CD4-positive, alpha-beta T cell treated with Interleukin-6 at 100 ng/mL for 8 hours (primary cell): ENCODE data around the gene PRM1.

ENCODE experiments used
- DNase-seq: peaks from one replicate; pipeline ENCODE4 v3.0.0-alpha.2; 2020; ENCODE audit warnings: mixed read lengths, low spot score

Gene PRM1

GRCh38 chr16:11273721-11274324 is 7.3 kb downstream of the PRM1 start:
- DNase-seq = no peak

GRCh38 chr16:11272921-11273720 is 8.0 kb downstream of the PRM1 start, which contains the start of gene PRM3:
Gene PRM3 (minus strand): TSS chr16:11273629. CDS start chr16:11273595, 34 bp downstream.
- DNase-seq = no peak

DNA sequence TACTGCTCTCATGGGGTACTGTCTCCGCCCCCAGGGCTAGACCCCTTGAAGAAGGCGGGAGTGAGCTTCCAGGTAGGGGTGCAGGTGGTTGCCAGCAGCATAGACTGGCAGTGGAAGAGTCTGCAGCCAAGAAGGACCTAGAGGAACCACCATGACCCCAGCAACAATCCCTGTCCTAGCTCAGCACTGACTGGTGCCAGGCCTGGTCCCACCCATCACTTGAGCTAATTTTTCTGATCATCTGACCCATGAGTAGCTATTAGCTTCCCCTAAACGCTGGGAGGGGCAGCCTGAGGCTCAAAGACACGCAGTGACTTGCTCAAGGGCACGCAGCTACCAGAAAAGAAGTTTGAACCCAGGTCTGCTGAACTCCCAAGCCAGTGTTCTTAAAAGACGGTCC is 8.6 kb downstream of the PRM1 start:
- DNase-seq = no peak

- no peak for DNase-seq
Measured at GRCh38 chr16:11271610-11272009, 9.5 kb downstream of the PRM1 start.

DNA sequence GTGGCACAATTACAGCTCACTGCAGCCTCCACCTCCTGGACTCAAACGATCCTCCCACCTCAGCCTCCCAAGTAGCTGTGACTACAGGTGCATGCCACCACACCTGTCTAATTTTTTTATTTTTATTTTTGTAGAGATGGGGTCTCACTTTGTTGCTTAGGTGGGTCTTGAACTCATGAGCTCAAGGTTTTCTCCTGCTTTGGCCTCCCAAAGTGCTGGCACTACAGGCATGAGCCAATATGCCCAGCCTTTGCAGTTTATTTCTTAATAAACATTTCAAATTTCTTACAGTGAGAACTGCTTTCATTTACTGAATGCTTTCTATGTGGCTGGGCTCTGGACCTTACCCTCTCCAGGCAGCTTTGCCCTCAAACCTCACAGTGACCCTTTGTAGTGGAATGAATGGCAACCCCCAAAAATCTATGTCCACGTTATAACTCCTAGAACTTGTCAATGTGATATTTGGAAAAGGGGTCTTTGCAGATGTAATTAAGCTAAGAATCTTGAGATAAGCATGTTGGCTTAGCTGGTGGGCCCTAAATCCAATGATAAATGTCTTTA is 10.4 kb downstream of the PRM1 start:
- DNase-seq = no peak

DNA sequence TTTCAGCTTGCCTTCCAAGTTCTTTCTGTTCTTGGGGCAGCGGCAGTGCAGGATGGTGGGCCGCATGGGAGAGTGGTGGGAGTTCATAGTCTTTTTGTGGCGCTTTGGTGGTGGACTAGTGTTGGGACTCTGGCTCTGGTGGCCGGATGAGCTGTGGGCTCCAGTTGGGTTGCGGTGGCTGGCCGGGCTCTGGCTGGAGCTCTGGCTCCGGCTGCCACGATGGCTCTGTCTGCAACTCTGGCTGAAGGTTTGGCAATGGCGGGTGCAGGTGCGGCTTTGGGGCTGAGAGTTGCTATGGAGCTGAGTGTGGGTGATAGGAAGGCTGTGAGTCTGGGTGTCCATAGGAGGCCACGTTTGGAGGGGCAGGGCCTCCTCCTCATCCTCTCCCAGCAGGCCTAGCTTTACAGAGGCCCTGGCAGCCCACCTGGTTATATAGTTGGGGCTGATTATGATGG is 12.2 kb downstream of the PRM1 start, which contains the start of gene TNP2:
TSS of gene TNP2 (minus strand) at position 405 of the 455 bp plus-strand sequence. CDS start at position 342, 63 bp downstream.
- DNase-seq = no peak

- no peak for DNase-seq
Measured at GRCh38 chr16:11265124-11265523, 16.0 kb downstream of the PRM1 start.

GRCh38 chr16:11264155-11264832 is 16.8 kb downstream of the PRM1 start:
- DNase-seq = no peak

DNA sequence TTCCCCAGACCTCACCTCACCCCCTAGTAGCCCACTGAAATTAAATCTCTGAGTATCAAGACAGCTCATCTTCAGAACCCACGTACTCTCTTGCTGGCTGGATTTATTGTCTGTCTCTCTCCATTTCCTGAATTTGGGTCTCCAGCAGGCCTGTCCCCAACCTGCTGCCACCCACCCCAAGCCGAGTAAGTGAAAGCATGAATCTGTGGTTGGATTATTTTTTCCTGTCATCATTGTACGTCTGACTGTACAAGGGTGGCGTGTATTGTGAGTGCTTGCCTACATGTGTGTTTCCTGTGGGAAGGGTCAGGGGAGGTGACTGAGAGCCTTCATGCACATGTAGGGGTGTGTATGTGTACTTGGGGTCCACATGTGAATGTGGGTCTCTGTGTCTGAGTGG is 17.4 kb downstream of the PRM1 start:
- DNase-seq = peak; percentile 54

DNA sequence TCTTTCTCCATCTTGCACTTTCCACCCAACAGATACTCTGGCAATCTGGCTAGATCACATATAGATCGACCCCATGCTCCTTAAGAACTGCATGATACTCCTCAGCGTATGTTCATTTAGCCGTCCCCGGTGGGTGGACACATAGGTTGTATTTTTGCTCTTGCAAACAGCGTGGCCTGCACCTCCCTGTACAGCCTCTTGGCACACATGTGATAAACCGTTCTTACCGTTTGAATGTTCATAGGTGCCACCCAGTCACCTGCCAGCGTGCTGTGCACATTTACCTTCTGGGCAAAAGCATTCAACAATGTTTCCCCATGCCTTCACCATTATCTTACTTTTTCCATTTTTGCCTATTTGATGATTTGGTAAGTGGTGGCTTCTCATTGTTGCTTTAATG is 18.2 kb downstream of the PRM1 start:
- no peak for DNase-seq

DNA sequence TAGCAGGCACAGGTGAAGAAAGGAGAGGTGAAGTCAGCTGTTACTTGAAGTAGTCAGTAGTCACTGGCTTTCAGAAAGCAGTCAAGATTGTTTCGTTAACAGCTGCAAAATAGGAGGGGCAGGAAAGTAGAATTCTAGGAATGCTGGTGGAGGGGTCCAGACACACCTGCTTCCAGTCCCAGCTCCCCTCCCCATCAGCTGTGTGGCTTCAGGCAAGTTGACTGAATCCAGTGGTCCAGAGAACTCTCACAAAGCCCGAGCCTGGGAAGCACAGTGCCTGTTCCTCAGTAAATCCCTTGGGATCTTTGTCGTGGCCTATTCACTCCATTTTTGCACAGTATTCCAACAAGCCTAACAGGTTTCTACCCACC is 20.5 kb downstream of the PRM1 start:
- DNase-seq = no peak

DNA sequence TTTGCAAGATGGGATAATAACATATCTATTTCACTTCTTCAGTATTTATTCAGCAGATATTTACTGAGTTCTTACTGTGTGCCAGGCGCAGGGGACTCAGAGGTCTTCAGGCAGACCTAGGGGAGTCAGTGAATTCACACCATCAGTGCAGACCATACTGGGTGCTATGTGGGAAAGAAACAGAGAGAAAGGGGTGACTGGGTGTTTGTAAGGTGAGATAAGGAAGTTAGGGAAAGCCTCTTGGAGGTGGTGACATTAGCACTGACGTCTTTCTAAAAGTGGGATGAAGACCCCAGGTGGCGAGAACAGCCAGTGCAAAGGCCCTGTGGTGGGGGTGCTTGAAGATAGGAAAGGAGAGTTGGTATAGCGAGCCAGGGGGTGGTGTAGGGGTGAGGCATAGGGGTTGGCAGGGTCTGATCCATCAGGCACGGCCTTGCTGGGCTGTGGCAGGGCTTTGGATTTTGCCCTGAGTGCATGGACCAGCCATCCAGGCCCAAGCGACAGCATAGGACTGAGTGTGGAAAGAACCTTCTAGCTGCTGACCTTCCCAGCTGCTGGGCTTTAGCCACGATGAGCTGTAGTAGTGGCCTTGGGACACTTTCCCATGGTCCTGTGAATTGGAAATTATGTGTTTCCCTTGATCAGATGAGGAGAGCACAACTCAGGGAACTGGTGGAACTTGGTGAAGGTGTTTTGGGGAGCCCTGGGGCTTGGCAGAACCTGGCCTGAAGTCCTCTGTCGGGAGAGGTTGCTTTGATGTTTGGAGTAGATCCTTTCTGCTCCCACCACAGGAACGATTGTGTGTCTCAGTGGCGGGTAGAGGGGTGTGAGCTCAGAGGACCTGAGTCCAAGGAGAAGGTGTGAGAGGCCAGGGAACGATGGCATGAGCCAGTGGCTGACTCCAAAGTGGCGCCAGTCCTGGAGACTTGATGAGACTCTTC is 21.2 kb downstream of the PRM1 start:
- no peak for DNase-seq

DNA sequence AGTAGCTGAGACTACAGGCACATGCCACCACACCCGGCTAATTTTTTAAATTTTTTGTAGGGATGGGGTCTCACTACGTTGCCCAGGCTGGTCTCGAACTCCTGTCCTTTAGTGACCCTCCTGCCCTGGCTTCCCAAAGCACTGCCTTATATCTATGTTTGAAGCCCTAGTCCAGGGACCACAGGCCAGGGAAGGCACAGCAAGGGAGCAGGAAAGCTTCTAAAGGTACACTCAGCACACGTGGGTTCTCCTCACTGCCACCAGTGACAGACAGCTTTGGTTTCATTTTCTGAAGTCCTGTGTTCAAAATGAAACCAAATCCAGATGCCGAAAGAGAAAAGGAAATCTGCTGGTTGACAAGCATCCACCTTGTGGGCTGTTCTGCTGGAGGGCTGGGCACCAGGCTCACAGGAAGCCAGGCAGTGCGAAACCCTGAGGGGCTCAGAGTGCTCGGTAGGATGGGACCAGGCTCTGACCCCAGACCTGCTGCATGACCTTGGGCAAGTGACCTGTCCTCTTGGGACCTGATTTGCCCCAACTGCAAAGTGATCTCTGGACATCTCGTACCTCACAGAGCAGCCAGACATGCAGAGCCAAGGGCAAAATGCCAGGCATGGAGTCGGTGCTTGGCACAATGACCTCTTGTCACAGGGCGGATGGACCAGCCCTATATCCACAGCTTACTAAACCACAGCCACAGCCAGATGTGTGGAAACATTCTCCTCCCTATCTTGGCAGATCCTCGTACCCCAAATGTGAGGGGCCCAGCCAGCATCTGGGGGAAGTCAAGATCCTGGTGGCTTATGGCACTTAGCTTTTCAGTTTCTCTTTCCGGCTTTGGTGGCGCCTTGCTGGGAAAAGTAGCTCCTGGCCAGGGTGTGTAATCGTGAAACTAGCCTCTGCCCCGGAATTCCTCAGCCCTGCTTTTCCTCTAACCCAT is 22.3 kb downstream of the PRM1 start:
- peak; percentile 56 for DNase-seq

GRCh38 chr16:11257131-11257938 is 23.8 kb downstream of the PRM1 start:
- peak; percentile 68 for DNase-seq

GRCh38 chr16:11256661-11257130 is 24.4 kb downstream of the PRM1 start:
- no peak for DNase-seq

- peak; percentile 86 for DNase-seq
Measured at GRCh38 chr16:11255737-11256660, 25.1 kb downstream of the PRM1 start, which contains the start of gene SOCS1. Gene SOCS1 (minus strand): TSS chr16:11256204. CDS start chr16:11255478, 726 bp downstream.

GRCh38 chr16:11254913-11255736 is 26.0 kb downstream of the PRM1 start:
- peak; percentile 66 for DNase-seq
